Peyer's patch (tissue), 4 donors: Measurements from ENCODE around the gene WDR93. TPM values are rescaled to one million over a fixed set of nuclear protein-coding genes. Genes with fewer than 3 reads are reported as not detected.

Source experiments
- DNase-seq, 3 donors: peaks; one replicate each; pipeline ENCODE4 v3.0.0-alpha.2; 2017 to 2019
- H3K27ac ChIP-seq, 4 donors: fragments of 200-600 bp; sonication (generic); one replicate each; pipeline ENCODE4 v1.5.1; 2016 to 2019
- H3K27me3 ChIP-seq, 2 donors: fragments of 200-600 bp; sonication (generic); one replicate each; pipeline ENCODE4 v1.5.1; 2019
- H3K36me3 ChIP-seq, 3 donors: fragments of 200-600 bp; sonication (generic); one replicate each; pipeline ENCODE4 v1.5.1; 2016 to 2019
- H3K4me1 ChIP-seq, 4 donors: fragments of 200-600 bp; sonication (generic); one replicate each; pipeline ENCODE4 v1.5.1; 2016 to 2019
- H3K4me3 ChIP-seq, 4 donors: fragments of 200-600 bp; sonication (generic); 1 replicate in 3 of 4; 2 replicates in 1 of 4; pipeline ENCODE4 v1.5.1; 2016 to 2019; ENCODE audit warnings: mild to moderate bottlenecking in 1 of 4
- H3K9me3 ChIP-seq, 4 donors: fragments of 200-600 bp; sonication (generic); one replicate each; pipeline ENCODE4 v1.5.1; 2016 to 2019; ENCODE audit warnings: mild to moderate bottlenecking in 1 of 4
- CTCF ChIP-seq, 6 experiments: fragments of 450-650 bp in 4 of 6; fragments of 200-600 bp in 2 of 6; sonication (generic) in 1 of 6; IDR thresholded peaks; one replicate each; pipeline ENCODE4 v1.5.1; 2017 to 2019; ENCODE audit warnings: antibody characterized with exemption in 6 of 6, mild to moderate bottlenecking in 3 of 6, moderate library complexity in 1 of 6
- POLR2A ChIP-seq, 2 donors: fragments of 450-650 bp; IDR thresholded peaks; one replicate each; pipeline ENCODE4 v1.5.1; 2017; ENCODE audit warnings: antibody characterized with exemption in 2 of 2, mild to moderate bottlenecking in 2 of 2, moderate library complexity in 2 of 2
- total RNA-seq, 4 donors: library from RNA; depleted of rRNA; stranded (reverse); fragments of >200 nt; gene quantifications; one replicate each; pipeline ENCODE4 v1.1.0, GENCODE V29; 2016

Gene WDR93
- total RNA-seq, 4 donors from 2014 or later, result 1.0 TPM; not detected in 3

- Histone ChIP-seq H3K4me3 (peak overlapping the region in 1 of 4 donors; percentile 30), H3K36me3 (no peaks in the 10 kb centered on the region), H3K27me3 (no peaks in the 10 kb centered on the region), H3K9me3 (no peaks in the 10 kb centered on the region), H3K4me1 (peaks cover 0 to 4% (median 0%) of the 10 kb centered on the region in 4 donors), H3K27ac (no peak overlapping the region)
- DNase-seq, result peak; percentile 54 to 90 (median 86)
- TF ChIP-seq POLR2A (IDR thresholded peaks at IDR 0.05) (no peak), CTCF (IDR thresholded peaks at IDR 0.05) (peak; percentile 2 to 78 (median 74))
Observed at GRCh38 chr15:89647191-89647851, 43.3 kb upstream of the WDR93 start.

- no peak for TF ChIP-seq CTCF (IDR thresholded peaks at IDR 0.05)
- no peak for TF ChIP-seq POLR2A (IDR thresholded peaks at IDR 0.05)
- Histone ChIP-seq H3K27me3 (no peaks in the 10 kb centered on the region), H3K36me3 (no peaks in the 10 kb centered on the region), H3K4me3 (no peak overlapping the region), H3K4me1 (peaks cover 0 to 4% (median 0%) of the 10 kb centered on the region in 4 donors), H3K27ac (no peak overlapping the region), H3K9me3 (no peaks in the 10 kb centered on the region)
- peak in 2 of 3 donors; percentile 30 to 32 for DNase-seq
Observed at GRCh38 chr15:89648106-89649012, 42.3 kb upstream of the WDR93 start.

GRCh38 chr15:89649013-89649625, 41.5 kb upstream of the WDR93 start:
- Histone ChIP-seq H3K4me3 (no peak overlapping the region), H3K27ac (no peak overlapping the region), H3K36me3 (no peaks in the 10 kb centered on the region), H3K9me3 (no peaks in the 10 kb centered on the region), H3K27me3 (no peaks in the 10 kb centered on the region), H3K4me1 (peaks cover 0 to 4% (median 0%) of the 10 kb centered on the region in 4 donors)
- TF ChIP-seq POLR2A (IDR thresholded peaks at IDR 0.05) (no peak), CTCF (IDR thresholded peaks at IDR 0.05) (no peak)
- DNase-seq, result peak in 2 of 3 donors; percentile 19 to 30

GRCh38 chr15:89649716-89650115, 40.9 kb upstream of the WDR93 start:
- peaks cover 0 to 8% (median under 1%) of the 10 kb centered on the region in 4 donors for H3K4me1 ChIP-seq
- H3K4me3 ChIP-seq, result no peak overlapping the region
- no peaks in the 10 kb centered on the region for H3K9me3 ChIP-seq
- no peak overlapping the region for H3K27ac ChIP-seq
- DNase-seq, result peak in 2 of 3 donors; percentile 15 to 39
- H3K27me3 ChIP-seq, result peaks cover 0 to 3% of the 10 kb centered on the region in 2 donors
- TF ChIP-seq CTCF (IDR thresholded peaks at IDR 0.05), result no peak
- no peak for TF ChIP-seq POLR2A (IDR thresholded peaks at IDR 0.05)
- no peaks in the 10 kb centered on the region for H3K36me3 ChIP-seq

GRCh38 chr15:89652131-89652530, 38.5 kb upstream of the WDR93 start:
- Histone ChIP-seq H3K4me3 (no peak overlapping the region), H3K27ac (no peak overlapping the region), H3K27me3 (peaks cover 0 to 7% of the 10 kb centered on the region in 2 donors), H3K9me3 (no peaks in the 10 kb centered on the region), H3K4me1 (peaks cover 0 to 17% (median 6%) of the 10 kb centered on the region in 4 donors), H3K36me3 (no peaks in the 10 kb centered on the region)
- TF ChIP-seq CTCF (IDR thresholded peaks at IDR 0.05), result no peak
- TF ChIP-seq POLR2A (IDR thresholded peaks at IDR 0.05), result no peak
- peak in 1 of 3 donors; percentile 28 for DNase-seq
